Osteoblast (primary cell): ENCODE measurements around the gene ITIH3. TPM values are rescaled to one million over a fixed set of nuclear protein-coding genes. Genes with fewer than 3 reads are reported as not detected.

ENCODE experiments used
- DNase-seq: peaks from one replicate; pipeline ENCODE4 v3.0.0; 2011; ENCODE audit warnings: low spot score, mixed read lengths; ENCODE audit not compliant: insufficient read length; ENCODE audit errors: missing footprints
- H2AFZ ChIP-seq: 2 replicates; pipeline ENCODE4 v1.6.0; 2011; ENCODE audit warnings: mild to moderate bottlenecking, low read length
- H3K27ac ChIP-seq: 2 replicates; pipeline ENCODE4 v1.5.1; 2011; ENCODE audit warnings: mild to moderate bottlenecking, low read depth, low read length, moderate library complexity
- H3K27me3 ChIP-seq: 2 replicates; pipeline ENCODE4 v1.6.0; 2012; ENCODE audit warnings: mild to moderate bottlenecking, control low read depth, inconsistent platforms, low read length, moderate library complexity; ENCODE audit not compliant: insufficient read depth
- H3K36me3 ChIP-seq: 2 replicates; pipeline ENCODE4 v1.5.1; 2011; ENCODE audit warnings: mild to moderate bottlenecking, low read length, control low read depth, moderate library complexity; ENCODE audit not compliant: insufficient read depth
- H3K4me1 ChIP-seq: 2 replicates; pipeline ENCODE4 v1.5.1; 2011; ENCODE audit warnings: mild to moderate bottlenecking, low read length, control low read depth, moderate library complexity; ENCODE audit not compliant: insufficient read depth
- H3K4me2 ChIP-seq: 2 replicates; pipeline ENCODE4 v1.6.0; 2011; ENCODE audit warnings: mild to moderate bottlenecking, low read length; ENCODE audit not compliant: insufficient read depth
- H3K4me3 ChIP-seq: fragments of 200-600 bp; sonication (generic); 3 replicates; pipeline ENCODE4 v1.5.1; 2012; ENCODE audit warnings: mild to moderate bottlenecking, low read length, inconsistent platforms; ENCODE audit not compliant: insufficient read depth
- H3K79me2 ChIP-seq: 2 replicates; pipeline ENCODE4 v1.6.0; 2012; ENCODE audit warnings: mild to moderate bottlenecking, low read length, control low read depth, inconsistent platforms; ENCODE audit not compliant: insufficient read depth
- H3K9me3 ChIP-seq: 2 replicates; pipeline ENCODE4 v1.5.1; 2011; ENCODE audit warnings: low read depth, low read length, control low read depth
- H4K20me1 ChIP-seq: 2 replicates; pipeline ENCODE4 v1.6.0; 2012; ENCODE audit warnings: mild to moderate bottlenecking, low read length, control low read depth; ENCODE audit not compliant: insufficient read depth
- CTCF ChIP-seq: IDR thresholded peaks from 2 replicates; pipeline ENCODE4 v1.5.1; 2011; ENCODE audit warnings: mild to moderate bottlenecking, low read depth, low read length, moderate library complexity; ENCODE audit errors: extremely low read depth
- total RNA-seq: library from RNA; depleted of rRNA; stranded (reverse); fragments of >200 nt; gene quantifications from 2 replicates; pipeline ENCODE4 v1.2.3, GENCODE V29; 2012

ITIH3 gene
- total RNA-seq, 1 donor: under 0.01 TPM

- no peaks in the 10 kb centered on the region for H4K20me1 ChIP-seq
- H3K4me3 ChIP-seq: no peak overlapping the region
- no peaks in the 10 kb centered on the region for H3K79me2 ChIP-seq
- no peak overlapping the region for H3K27ac ChIP-seq
- DNase-seq: no peak
- H3K36me3 ChIP-seq: no peaks in the 10 kb centered on the region
- no peak overlapping the region for H2AFZ ChIP-seq
- H3K4me1 ChIP-seq: no peaks in the 10 kb centered on the region
- H3K9me3 ChIP-seq: no peaks in the 10 kb centered on the region
- H3K4me2 ChIP-seq: no peak overlapping the region
- TF ChIP-seq CTCF: no peak
- H3K27me3 ChIP-seq: peaks cover 36% of the 10 kb centered on the region
Measured at GRCh38 chr3:52781741-52782140, 12.9 kb upstream of the ITIH3 start.

DNA sequence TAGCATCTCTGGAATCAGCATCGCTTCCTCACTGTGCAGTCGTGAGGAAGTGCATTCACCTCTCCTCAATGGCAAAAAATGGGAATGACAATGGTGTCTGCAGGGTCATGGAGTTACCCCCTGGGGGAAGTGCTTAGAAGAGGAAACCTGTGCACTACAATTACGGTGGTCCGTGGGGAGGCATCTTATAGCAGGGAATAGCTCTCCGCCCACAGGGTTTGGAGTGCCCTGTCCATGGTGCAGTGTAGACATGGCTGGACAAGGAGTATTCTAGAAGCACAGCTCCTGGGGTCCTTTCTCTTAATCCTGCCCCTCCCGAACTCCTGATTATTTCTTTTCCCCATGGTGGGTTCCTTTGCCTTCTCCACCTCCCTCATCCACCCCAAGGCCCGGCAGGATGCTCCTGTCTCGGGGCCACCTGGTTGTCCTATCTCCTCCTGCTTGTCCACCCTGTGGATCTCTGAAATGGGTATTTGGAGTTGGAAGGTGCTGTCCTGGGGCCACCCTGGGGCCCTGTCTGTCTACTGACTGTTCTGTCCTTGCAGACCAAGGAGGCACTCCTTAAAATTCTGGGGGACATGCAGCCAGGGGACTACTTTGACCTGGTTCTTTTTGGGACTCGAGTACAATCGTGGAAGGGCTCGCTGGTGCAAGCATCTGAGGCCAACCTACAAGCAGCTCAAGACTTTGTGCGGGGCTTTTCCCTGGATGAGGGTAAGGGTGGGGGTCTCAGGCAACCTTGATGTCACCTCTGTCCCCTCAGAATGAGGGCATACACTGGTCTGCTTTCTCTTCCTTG lies 12.0 kb upstream of the ITIH3 start:
- H3K27ac ChIP-seq: no peak overlapping the region
- no peaks in the 10 kb centered on the region for H3K79me2 ChIP-seq
- H3K36me3 ChIP-seq: no peaks in the 10 kb centered on the region
- no peaks in the 10 kb centered on the region for H4K20me1 ChIP-seq
- peak; percentile 29 for DNase-seq
- H3K27me3 ChIP-seq: peaks cover 38% of the 10 kb centered on the region
- TF ChIP-seq CTCF: no peak
- H2AFZ ChIP-seq: no peak overlapping the region
- H3K4me2 ChIP-seq: no peak overlapping the region
- no peaks in the 10 kb centered on the region for H3K4me1 ChIP-seq
- H3K4me3 ChIP-seq: no peak overlapping the region
- H3K9me3 ChIP-seq: no peaks in the 10 kb centered on the region

- DNase-seq: peak; percentile 15
- H3K27me3 ChIP-seq: peaks cover 38% of the 10 kb centered on the region
Measured at GRCh38 chr3:52783211-52783555, 11.4 kb upstream of the ITIH3 start.

More at GRCh38 chr3:52783211-52783555, 11.4 kb upstream of the ITIH3 start:
- Histone ChIP-seq H3K36me3 (no peaks in the 10 kb centered on the region), H3K79me2 (no peaks in the 10 kb centered on the region), H3K27ac (no peak overlapping the region), H2AFZ (no peak overlapping the region), H3K4me1 (no peaks in the 10 kb centered on the region), H3K9me3 (no peaks in the 10 kb centered on the region), H3K4me2 (no peak overlapping the region), H3K4me3 (no peak overlapping the region), H4K20me1 (no peaks in the 10 kb centered on the region)
- no peak for TF ChIP-seq CTCF
